GM10266 (cell line): ENCODE measurements around the gene ALOX12B.

ENCODE experiments used
- DNase-seq: peaks from one replicate; pipeline ENCODE4 v3.0.0; 2012; ENCODE audit errors: extremely low spot score
- CTCF ChIP-seq: IDR thresholded peaks from 2 replicates; pipeline ENCODE4 v1.5.1; 2012; ENCODE audit warnings: mild to moderate bottlenecking, low read depth; ENCODE audit not compliant: control insufficient read depth, insufficient read depth; ENCODE audit errors: missing control alignments

The ALOX12B gene

DNA sequence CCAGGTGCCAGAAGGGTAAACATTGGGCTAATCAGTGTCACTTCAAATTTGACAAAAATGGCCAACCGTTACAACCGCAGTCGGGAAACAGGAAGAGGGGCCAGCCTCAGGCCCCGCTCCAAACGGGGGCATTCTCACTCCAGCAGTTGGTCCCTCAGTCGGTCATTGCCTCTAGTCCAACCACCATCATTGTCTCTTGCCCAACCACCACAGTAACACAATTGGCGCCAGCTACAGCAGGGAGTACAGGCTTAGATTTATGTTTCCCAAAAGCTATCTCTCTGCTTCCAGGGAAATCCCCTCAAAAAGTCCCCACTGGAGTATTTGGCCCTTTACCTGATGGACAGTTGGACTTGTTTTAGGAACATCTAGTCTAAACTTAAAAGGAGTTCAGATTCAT is 28.4 kb downstream of the ALOX12B start:
- TF ChIP-seq CTCF, result no peak
- DNase-seq, result no peak

DNA sequence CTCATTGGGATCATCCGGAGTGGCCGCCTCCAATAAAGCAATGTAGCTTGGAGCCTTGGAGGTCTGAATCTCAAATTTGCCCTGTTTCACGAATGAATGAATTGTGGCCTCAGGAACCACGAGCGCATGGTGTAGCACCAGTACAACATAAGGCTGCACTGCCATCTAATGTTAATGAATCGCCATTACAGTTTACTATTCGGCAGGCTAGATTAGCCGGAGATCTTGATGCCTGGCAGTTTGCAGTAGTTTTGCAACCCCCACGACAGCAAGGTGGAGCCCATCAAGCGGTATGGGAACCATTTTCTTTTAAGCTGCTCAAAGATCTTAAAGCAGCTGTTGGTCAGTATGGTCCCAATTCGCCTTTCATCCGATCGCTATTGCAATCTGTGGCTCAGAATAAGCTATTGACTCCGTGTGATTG is 29.8 kb downstream of the ALOX12B start:
- TF ChIP-seq CTCF, result peak; percentile 77
- peak; percentile 82 for DNase-seq

DNA sequence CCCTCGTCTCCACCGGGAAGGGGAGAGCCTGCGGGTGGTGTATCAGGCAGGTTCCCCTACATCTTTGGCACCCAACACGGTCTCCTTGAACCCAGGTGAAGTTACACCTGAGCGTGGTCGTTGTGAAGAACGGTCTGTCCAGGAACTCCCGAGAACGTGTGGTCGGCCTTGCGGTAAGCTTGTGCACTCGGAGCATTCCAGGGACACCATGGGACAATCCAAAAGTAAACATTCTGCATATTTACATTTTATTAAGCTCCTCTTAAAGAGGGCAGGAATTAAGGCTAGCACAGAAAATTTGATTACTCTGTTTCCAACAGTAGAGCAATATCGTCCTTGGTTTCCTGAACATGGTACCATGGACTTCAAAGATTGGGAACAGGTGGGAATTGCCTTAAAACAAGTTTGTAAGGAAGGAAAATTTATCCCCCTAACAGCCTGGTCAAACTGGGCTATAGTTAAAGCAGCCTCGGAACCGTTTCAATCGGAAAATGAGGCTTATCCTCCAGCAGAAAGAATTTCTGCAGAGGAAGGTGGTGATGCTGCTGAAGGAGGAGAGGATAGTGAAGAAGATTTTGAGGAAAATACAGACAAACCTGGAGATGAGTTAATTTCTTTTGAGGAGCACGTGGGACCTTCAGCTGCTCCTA is 30.4 kb downstream of the ALOX12B start:
- no peak for TF ChIP-seq CTCF
- DNase-seq, result no peak

DNA sequence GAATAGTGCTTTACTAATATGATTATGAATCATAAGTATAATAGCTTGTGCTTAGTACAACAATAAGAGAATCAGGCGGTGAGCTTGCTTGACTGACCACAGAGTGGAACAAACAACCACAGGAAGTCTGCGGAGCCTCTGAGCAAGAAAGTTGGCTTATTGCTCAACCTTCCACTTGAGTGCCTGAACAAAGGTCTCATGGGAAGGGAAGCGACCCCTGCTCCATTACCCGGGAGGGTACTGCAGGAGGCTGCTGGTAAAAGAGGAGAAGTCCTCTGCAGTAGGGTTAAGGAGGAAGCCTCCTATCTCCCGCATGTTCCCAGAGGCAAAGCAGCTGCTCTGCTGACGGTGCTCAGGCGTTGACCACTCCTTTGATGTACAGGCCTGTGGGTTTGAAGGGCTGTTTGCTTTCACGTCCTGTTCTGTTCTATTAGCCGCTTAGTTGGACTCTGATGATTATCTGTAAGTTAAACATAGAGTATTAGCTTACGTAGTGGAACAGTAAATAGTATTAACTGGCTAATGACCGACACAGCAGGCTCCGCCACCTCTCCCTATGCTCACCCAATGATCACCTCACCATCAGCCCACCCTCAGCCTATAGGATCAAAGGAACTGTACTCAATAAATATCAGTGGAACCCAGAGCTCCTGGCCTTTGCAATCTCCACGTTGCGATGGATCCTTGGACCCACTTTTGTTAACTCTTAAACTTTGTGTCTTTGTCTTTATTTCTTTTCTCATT is 31.1 kb downstream of the ALOX12B start:
- no peak for TF ChIP-seq CTCF
- peak; percentile 55 for DNase-seq

- no peak for TF ChIP-seq CTCF
- no peak for DNase-seq
These were observed 31.7 kb downstream of the ALOX12B start for GRCh38 chr17:8055851-8056231.

DNA sequence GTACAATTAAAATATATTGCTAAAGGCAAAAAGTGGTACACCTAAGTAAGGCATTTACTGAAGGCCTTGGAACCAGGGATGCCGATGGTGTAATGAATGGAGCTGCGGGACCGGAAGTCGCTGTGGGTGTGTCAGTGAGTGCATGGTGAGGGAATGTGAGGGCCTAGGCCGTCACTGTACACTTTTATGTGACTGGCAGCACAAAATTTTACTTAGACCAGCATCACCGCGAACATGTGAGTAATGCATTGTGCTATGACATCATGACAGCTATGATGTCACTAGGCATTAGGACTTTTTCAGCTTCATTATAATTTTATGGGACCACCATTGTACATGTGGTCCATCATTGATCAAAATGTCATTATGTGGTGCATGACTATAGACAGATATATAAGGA is 33.9 kb downstream of the ALOX12B start:
- no peak for DNase-seq

More for the DNA sequence above, 33.9 kb downstream of the ALOX12B start:
- no peak for TF ChIP-seq CTCF
